ENCODE data around the gene FRMD7. TPM values are rescaled to one million over a fixed set of nuclear protein-coding genes. Genes with fewer than 3 reads are reported as not detected.

Gene FRMD7
- total and polyA plus RNA-seq, 12 donors: 0.07 to 0.50 (median 0.31) TPM; not detected in 6

GRCh38 chrX:132077414-132077813 lies 50.4 kb downstream of the FRMD7 start:
- ATAC-seq (no peak), DNase-seq (no peak)
- no peak overlapping the region for H3K27ac ChIP-seq
- intact Hi-C loops (cut with DNase I): loop anchor here in 1 of 10 donors (10.0 kb wide), 1 partner anchor 233 kb away; no protein-coding TSS in a partner anchor
- H3K9me3 ChIP-seq: no peaks in the 10 kb centered on the region
- TF ChIP-seq CTCF (IDR thresholded peaks at IDR 0.05): no peak
- peaks cover 0 to 64% (median 0%) of the 10 kb centered on the region in 7 donors for H3K27me3 ChIP-seq
- H3K4me3 ChIP-seq: no peak overlapping the region
- peaks cover 0 to 5% (median 0%) of the 10 kb centered on the region in 9 donors for H3K36me3 ChIP-seq
- 80 to 98% methylated on average over 1 of the region's 1 CpG for WGBS, 2 donors
- no peaks in the 10 kb centered on the region for H3K4me1 ChIP-seq

GRCh38 chrX:132071254-132071653 lies 56.6 kb downstream of the FRMD7 start:
- DNase-seq: no peak
- no peaks in the 10 kb centered on the region for H3K9me3 ChIP-seq
- no peaks in the 10 kb centered on the region for H3K4me1 ChIP-seq
- ATAC-seq: no peak
- peaks cover 0 to 8% (median 0%) of the 10 kb centered on the region in 9 donors for H3K36me3 ChIP-seq
- intact Hi-C loops (cut with DNase I): loop anchor here in 5 of 10 donors (5.0 to 10.0 kb wide), 4 partner anchors 219 to 1701 kb away; no protein-coding TSS in a partner anchor
- no peak overlapping the region for H3K27ac ChIP-seq
- peaks cover 0 to 65% (median 0%) of the 10 kb centered on the region in 7 donors for H3K27me3 ChIP-seq
- peak overlapping the region in 1 of 10 donors; percentile 3 for H3K4me3 ChIP-seq
- TF ChIP-seq CTCF (IDR thresholded peaks at IDR 0.05): peak in 6 of 9 donors; percentile 22 to 44 (median 34)

GRCh38 chrX:132068405-132068804 lies 59.4 kb downstream of the FRMD7 start:
- WGBS, 2 donors: 91 to 93% methylated on average over 1 of the region's 1 CpG
- intact Hi-C loops (cut with DNase I): loop anchor here in 1 of 10 donors (10.0 kb wide), 1 partner anchor 224 kb away; no protein-coding TSS in a partner anchor

GRCh38 chrX:132063862-132064261 lies 64.0 kb downstream of the FRMD7 start:
- Histone ChIP-seq H3K9me3 (no peaks in the 10 kb centered on the region), H3K4me3 (no peak overlapping the region), H3K36me3 (no peaks in the 10 kb centered on the region), H3K27ac (no peak overlapping the region), H3K4me1 (no peaks in the 10 kb centered on the region), H3K27me3 (peaks cover 0 to 84% (median 0%) of the 10 kb centered on the region in 7 donors)
- intact Hi-C loops (cut with DNase I): loop anchor here in 1 of 10 donors (10.0 kb wide), 1 partner anchor 219 kb away; no protein-coding TSS in a partner anchor
- no peak for TF ChIP-seq CTCF (IDR thresholded peaks at IDR 0.05)
- WGBS, 2 donors: 87 to 93% methylated on average over 4 of the region's 4 CpGs
- DNase-seq (no peak), ATAC-seq (no peak)

More at GRCh38 chrX:132068405-132068804, 59.4 kb downstream of the FRMD7 start:
- peaks cover 0 to 8% (median 0%) of the 10 kb centered on the region in 9 donors for H3K36me3 ChIP-seq
- no peaks in the 10 kb centered on the region for H3K9me3 ChIP-seq
- no peak for TF ChIP-seq CTCF (IDR thresholded peaks at IDR 0.05)
- DNase-seq (no peak), ATAC-seq (no peak)
- no peak overlapping the region for H3K4me3 ChIP-seq
- peaks cover 0 to 72% (median 0%) of the 10 kb centered on the region in 7 donors for H3K27me3 ChIP-seq
- no peaks in the 10 kb centered on the region for H3K4me1 ChIP-seq
- H3K27ac ChIP-seq: no peak overlapping the region
